MM.1S (cell line): ENCODE data around the gene ADIPOR2.

ENCODE experiments used
- DNase-seq: peaks from one replicate; pipeline ENCODE4 v3.0.0-alpha.2; 2015
- H2AFZ ChIP-seq: fragments of 300-600 bp; sonication (generic); 2 replicates; pipeline ENCODE4 v1.6.0; 2016; ENCODE audit warnings: antibody characterized with exemption, low read length
- H3F3A ChIP-seq: fragments of 300-600 bp; sonication (generic); 2 replicates; pipeline ENCODE4 v1.6.1; 2016; ENCODE audit warnings: mild to moderate bottlenecking, antibody characterized with exemption, low read length, moderate library complexity, mixed read lengths; ENCODE audit not compliant: insufficient read depth
- H3K27ac ChIP-seq: fragments of 300-600 bp; sonication (generic); 2 replicates; pipeline ENCODE4 v1.5.1; 2016; ENCODE audit warnings: mild to moderate bottlenecking, low read length
- H3K27me3 ChIP-seq: fragments of 300-600 bp; sonication (generic); replicated peaks from 2 replicates; pipeline ENCODE4 v1.6.0; 2016; ENCODE audit warnings: low read length; ENCODE audit not compliant: insufficient read depth
- H3K36me3 ChIP-seq: fragments of 300-600 bp; sonication (generic); replicated peaks from 2 replicates; pipeline ENCODE4 v1.6.1; 2016; ENCODE audit warnings: mild to moderate bottlenecking, low read length, mixed read lengths; ENCODE audit not compliant: insufficient read depth
- H3K4me1 ChIP-seq: fragments of 300-600 bp; sonication (generic); 2 replicates; pipeline ENCODE4 v1.6.1; 2016; ENCODE audit warnings: low read length, mixed read lengths
- H3K4me2 ChIP-seq: fragments of 300-600 bp; sonication (generic); 2 replicates; pipeline ENCODE4 v1.6.0; 2016; ENCODE audit warnings: low read depth, low read length
- H3K4me3 ChIP-seq: fragments of 300-600 bp; sonication (generic); 2 replicates; pipeline ENCODE4 v1.5.1; 2016; ENCODE audit warnings: low read length, mixed read lengths
- H3K79me2 ChIP-seq: fragments of 300-600 bp; sonication (generic); 2 replicates; pipeline ENCODE4 v1.6.1; 2016; ENCODE audit warnings: mixed run types, low read length, mixed read lengths
- H3K9ac ChIP-seq: fragments of 300-600 bp; sonication (generic); 2 replicates; pipeline ENCODE4 v1.6.1; 2016; ENCODE audit warnings: low read length, mixed read lengths
- H3K9me2 ChIP-seq: fragments of 300-600 bp; sonication (generic); replicated peaks from 2 replicates; pipeline ENCODE4 v1.6.1; 2016; ENCODE audit warnings: mild to moderate bottlenecking, low read length, mixed read lengths; ENCODE audit not compliant: insufficient read depth
- H3K9me3 ChIP-seq: fragments of 300-600 bp; sonication (generic); replicated peaks from 2 replicates; pipeline ENCODE4 v1.6.1; 2016; ENCODE audit warnings: mild to moderate bottlenecking, low read length, mixed read lengths; ENCODE audit not compliant: insufficient read depth
- H4K20me1 ChIP-seq: fragments of 300-600 bp; sonication (generic); 2 replicates; pipeline ENCODE4 v1.6.1; 2016; ENCODE audit warnings: mild to moderate bottlenecking, low read length, moderate library complexity, mixed read lengths; ENCODE audit not compliant: insufficient read depth
- CTCF ChIP-seq: fragments of 300-600 bp; sonication (generic); IDR thresholded peaks from 2 replicates; pipeline ENCODE4 v1.5.1; 2016; ENCODE audit warnings: antibody characterized with exemption, low read length, mixed read lengths
- EZH2 ChIP-seq: fragments of 300-600 bp; sonication (generic); optimal IDR thresholded peaks from 2 replicates; pipeline ENCODE3; 2017; ENCODE audit warnings: low read depth, mild to moderate bottlenecking, antibody characterized with exemption, low read length, mixed read lengths
- EZH2phosphoT487 ChIP-seq: fragments of 300-600 bp; sonication (generic); IDR thresholded peaks from 2 replicates; pipeline ENCODE4 v1.6.1; 2018; ENCODE audit warnings: antibody characterized with exemption, low read length

ADIPOR2 gene

DNA sequence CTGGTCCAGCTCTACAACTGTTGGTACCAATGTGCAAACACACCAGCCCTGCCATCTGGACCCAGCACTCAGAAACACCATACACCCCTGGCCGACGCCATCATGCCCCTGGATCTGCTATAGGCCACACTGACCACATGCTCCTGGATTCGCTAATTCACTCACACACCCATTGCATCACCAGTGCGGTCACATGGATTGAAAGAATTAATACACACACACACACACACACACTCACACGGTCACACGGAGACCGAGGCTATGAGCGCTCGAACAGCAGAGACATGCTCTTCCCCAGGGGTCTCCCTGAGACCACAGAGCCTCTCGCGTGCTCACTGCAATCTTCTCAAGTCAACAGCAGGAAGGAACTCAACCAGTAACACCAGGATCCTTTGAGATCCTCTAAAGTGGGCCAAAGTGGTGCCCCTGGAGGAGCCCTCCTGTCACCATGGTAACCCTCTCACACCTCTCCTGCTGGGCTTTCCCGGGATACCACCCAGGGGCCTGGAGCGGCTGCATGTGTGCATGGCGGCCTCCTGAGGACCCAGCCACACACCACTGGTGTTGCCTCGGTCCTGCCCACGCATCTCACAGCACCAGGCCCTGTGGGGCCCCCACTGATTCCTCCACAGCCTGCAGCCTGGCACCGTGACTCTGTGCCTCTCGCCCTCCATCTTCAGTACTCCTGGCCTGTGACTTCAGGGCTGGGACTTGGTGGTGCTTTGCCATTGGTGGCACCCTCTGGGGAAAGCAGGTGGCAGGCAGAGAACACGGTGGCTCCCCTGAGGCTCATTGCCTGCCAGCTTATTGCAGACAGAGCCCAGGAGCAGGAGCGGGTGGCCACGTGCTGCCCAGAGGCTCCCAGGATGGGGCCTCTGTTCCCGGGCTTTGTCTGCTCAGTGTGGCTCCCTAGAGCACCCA is 144.6 kb downstream of the ADIPOR2 start:
- Histone ChIP-seq H2AFZ (no peak overlapping the region), H3K4me2 (no peak overlapping the region), H3K9me2 (no peaks in the 10 kb centered on the region), H3K27ac (no peak overlapping the region), H3K79me2 (no peaks in the 10 kb centered on the region), H3K9ac (no peak overlapping the region), H3K4me3 (no peak overlapping the region), H3K4me1 (no peaks in the 10 kb centered on the region), H4K20me1 (no peaks in the 10 kb centered on the region), H3K9me3 (no peaks in the 10 kb centered on the region), H3K36me3 (no peaks in the 10 kb centered on the region), H3K27me3 (peaks cover 96% of the 10 kb centered on the region), H3F3A (no peaks in the 10 kb centered on the region)
- TF ChIP-seq CTCF (no peak), EZH2 (no peak), EZH2phosphoT487 (no peak)
- DNase-seq: no peak

- Histone ChIP-seq H3K36me3 (no peaks in the 10 kb centered on the region), H3K4me3 (no peak overlapping the region), H3K27ac (no peak overlapping the region), H3K9ac (no peak overlapping the region), H3K9me2 (no peaks in the 10 kb centered on the region), H3K4me1 (no peaks in the 10 kb centered on the region), H3K4me2 (no peak overlapping the region), H3K9me3 (no peaks in the 10 kb centered on the region), H3K27me3 (peaks cover 96% of the 10 kb centered on the region), H4K20me1 (no peaks in the 10 kb centered on the region), H3F3A (no peaks in the 10 kb centered on the region), H2AFZ (no peak overlapping the region), H3K79me2 (no peaks in the 10 kb centered on the region)
- TF ChIP-seq CTCF: no peak
- no peak for TF ChIP-seq EZH2phosphoT487
- no peak for TF ChIP-seq EZH2
- DNase-seq: no peak
Observed at GRCh38 chr12:1836241-1836803, 145.5 kb downstream of the ADIPOR2 start.

GRCh38 chr12:1836854-1837421 is 146.1 kb downstream of the ADIPOR2 start:
- Histone ChIP-seq H4K20me1 (no peaks in the 10 kb centered on the region), H3K9me3 (no peaks in the 10 kb centered on the region), H3K9ac (no peak overlapping the region), H3K9me2 (no peaks in the 10 kb centered on the region), H3K36me3 (no peaks in the 10 kb centered on the region), H3F3A (no peaks in the 10 kb centered on the region), H3K79me2 (no peaks in the 10 kb centered on the region), H3K4me1 (no peaks in the 10 kb centered on the region), H3K27ac (no peak overlapping the region), H2AFZ (no peak overlapping the region), H3K4me3 (no peak overlapping the region), H3K27me3 (peaks cover 96% of the 10 kb centered on the region), H3K4me2 (no peak overlapping the region)
- TF ChIP-seq EZH2phosphoT487: no peak
- no peak for TF ChIP-seq EZH2
- no peak for TF ChIP-seq CTCF
- DNase-seq: no peak
